ENCODE measurements around the gene LIME1.
"Not testable (repeated sequence)": the region's sequence is repeated elsewhere in the genome, so short reads cannot be mapped to it uniquely, and the experiment has no call there.

The LIME1 gene

DNA sequence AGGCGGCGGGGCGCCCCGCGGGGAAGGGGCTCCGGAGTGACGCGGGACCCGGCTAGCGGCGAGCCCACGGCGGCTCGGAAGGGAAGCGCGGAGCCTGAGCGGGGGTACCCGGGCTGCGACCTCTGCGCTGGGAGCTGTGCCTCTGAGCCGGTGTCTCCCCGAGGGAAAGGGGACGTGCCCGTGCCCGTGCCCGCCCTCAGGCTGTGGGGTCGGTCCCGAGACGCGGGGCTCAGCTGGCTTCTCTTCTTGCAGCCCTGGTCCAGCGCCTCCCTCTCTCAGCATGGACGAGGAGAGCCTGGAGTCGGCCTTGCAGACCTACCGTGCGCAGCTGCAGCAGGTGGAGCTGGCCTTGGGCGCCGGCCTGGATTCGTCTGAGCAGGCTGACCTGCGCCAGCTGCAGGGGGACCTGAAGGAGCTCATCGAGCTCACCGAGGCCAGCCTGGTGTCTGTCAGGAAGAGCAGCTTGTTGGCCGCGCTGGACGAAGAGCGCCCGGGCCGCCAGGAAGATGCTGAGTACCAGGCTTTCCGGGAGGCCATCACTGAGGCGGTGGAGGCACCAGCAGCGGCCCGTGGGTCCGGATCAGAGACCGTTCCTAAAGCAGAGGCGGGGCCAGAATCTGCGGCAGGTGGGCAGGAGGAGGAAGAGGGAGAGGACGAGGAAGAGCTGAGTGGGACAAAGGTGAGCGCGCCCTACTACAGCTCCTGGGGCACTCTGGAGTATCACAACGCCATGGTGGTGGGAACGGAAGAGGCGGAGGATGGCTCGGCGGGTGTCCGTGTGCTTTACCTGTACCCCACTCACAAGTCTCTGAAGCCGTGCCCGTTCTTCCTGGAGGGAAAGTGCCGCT, 27.9 kb upstream of the LIME1 start:
- DNase-seq: peak in 1 of 2 experiments; percentile 49

GRCh38 chr20:63709149-63709527, 27.3 kb upstream of the LIME1 start:
- no peak for DNase-seq

DNA sequence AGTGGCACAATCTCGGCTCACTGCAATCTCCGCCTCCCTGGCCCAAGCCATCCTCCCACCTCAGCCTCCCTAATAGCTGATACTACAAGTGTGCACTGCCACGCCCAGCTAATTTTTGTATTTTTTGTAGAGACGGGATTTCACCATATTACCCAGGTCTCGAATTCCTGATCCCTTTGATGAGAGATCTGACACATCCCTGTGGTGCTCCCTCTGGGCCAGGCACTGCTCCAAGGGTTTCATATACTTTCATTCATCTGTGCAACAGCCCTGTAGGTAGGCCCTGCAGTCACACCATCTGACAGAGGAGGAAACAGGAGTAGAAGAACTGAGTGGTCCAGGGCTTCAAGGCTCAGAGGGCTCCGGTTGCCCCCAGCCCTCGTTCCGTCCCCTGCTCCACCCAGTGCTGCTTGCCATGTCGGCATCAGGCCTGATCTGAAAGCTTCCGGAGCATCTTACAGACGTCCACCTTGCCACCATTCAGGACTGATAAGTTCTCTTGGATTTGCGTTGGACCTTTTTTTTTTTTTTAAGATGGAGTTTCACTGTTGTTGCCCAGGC, 25.3 kb upstream of the LIME1 start:
- DNase-seq: no peak

GRCh38 chr20:63712191-63712590, 24.3 kb upstream of the LIME1 start:
- no peak for DNase-seq

- no peak for DNase-seq
These were observed 21.6 kb upstream of the LIME1 start for GRCh38 chr20:63714858-63715257.

DNA sequence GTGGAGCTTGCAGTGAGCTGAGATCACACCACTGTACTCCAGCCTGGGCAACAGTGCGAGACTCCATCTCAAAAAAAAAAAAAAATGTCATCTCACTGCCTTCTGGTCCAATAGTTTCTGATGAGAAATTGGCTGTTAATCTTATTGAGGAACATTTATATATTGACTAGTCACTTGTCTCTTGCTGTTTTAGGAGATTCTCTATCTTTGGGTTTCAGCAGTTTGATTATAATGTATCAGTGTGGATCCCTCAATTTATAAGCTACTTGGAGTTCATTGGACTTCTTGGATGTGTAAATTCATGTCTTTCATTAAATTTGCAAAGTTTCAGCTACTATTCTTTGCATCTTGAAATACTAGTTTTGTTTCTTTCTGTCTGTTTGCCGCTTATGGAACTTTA, 17.5 kb upstream of the LIME1 start:
- DNase-seq: no peak

- not testable (repeated sequence) for DNase-seq
These were observed 13.4 kb upstream of the LIME1 start for GRCh38 chr20:63722967-63723622.

DNA sequence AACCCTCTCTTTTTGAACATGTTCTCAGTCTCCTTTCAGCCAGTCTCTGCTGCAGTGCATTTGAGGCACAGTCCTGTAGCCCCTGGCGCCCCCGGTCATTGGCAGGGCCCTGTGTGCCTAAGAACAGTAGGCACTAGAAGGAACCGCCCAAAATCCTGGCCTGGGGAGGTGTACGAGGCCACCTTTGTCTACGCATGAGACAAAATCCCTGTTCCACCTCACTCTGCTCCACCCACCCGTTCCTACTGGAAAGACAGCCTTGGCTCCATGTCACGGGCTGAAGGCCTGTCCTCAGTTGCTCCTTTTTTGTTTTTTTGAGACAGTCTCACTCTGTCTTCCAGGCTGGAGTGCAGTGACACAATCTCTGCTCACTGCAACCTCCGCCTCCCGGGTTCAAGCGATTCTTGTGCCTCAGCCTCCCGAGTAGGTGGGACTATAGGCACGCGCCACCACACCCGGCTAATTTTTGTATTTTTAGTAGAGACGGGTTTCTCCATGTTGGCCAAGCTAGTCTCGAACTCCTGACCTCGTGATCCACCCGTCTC, 6.2 kb upstream of the LIME1 start:
- DNase-seq: not testable (repeated sequence)

GRCh38 chr20:63731410-63731809, 5.1 kb upstream of the LIME1 start:
- no peak for DNase-seq

DNA sequence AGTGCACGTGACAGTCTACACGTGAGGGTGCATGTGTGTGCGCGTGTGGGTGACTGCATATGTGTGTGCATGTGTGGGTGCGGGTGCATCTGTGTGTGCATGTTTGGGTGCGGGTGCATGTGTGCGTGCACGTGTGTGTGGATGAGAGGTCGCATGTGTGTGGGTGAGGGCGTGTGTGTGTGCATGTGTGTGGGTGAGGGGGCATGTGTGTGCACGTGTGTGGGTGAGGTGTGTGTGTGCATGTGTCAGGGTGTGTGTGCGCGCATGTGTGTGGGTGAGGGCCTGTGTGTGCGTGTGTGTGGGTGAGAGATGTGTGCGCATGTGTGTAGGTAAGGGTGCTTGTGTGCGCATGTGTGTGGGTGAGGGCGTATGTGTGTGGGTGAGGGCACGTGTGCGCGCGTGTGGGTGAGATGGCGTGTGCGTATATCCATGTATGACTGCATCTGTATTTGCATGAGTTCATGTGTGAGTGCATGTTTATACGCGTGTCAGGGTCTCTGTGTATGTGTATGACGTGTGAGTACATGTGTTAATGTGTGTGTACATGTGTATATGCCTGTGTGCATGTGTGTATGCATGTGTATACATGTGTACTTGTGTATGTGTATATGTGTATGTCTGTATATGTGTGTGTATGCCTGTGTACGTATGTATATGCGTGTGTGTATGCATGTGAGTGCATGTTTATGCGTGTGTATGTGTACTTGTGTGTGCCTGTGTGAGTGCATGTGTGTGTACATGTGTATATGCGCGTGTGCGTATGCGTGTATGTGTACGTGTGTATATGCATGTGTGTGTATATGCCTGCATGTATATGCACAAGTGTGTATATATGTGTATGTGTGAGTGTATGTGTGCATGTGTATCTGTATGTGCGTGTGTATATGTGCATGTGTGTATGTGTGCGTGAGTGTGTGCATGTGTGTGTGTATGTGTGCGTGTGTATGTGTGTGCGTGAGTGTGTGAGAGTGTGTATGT, 4.1 kb upstream of the LIME1 start:
- DNase-seq: no peak

DNA sequence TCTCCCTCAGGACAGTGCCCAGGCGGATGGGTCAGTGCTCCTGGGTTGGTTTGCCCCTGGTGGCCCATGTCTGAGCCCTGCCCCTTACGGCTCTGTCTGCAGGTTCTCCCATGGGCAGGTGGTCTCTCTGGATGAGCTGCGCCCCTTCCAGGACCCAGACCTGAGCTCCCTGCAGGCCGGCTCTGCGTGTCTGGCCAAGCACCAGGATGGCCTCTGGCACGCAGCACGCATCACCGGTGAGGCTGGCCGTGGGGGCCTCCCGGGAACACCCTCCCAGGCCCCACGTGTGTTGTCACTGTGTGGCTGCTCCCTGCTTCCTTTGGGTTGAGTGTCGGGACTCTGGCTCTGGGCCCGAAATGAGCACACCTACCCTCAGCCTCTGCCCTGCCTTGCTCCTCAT, 3.3 kb upstream of the LIME1 start:
- no peak for DNase-seq

DNA sequence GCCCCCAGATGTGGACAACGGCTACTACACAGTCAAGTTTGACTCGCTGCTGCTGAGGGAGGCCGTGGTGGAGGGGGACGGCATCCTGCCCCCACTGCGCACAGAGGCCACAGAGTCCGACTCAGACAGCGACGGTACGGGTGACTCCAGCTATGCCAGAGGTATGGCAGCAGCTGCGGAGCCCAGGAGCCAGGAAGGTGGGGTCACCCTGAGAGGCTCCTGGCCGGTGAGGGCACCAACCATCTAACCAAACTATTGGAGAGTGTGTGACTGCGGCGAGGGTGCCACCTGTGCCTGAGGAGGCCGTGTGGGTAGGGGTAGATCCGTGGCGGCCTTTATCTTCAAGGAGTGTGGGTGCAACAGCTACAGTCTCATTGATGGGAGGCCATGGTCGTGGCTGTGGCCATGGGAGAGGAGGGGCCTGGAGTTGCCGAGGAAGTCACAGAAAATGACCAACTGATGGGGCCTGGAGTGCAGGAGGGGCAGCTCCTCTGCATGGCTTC, 2.8 kb upstream of the LIME1 start:
- DNase-seq: no peak

- no peak for DNase-seq
These were observed 2.1 kb upstream of the LIME1 start for GRCh38 chr20:63734111-63734945.

DNA sequence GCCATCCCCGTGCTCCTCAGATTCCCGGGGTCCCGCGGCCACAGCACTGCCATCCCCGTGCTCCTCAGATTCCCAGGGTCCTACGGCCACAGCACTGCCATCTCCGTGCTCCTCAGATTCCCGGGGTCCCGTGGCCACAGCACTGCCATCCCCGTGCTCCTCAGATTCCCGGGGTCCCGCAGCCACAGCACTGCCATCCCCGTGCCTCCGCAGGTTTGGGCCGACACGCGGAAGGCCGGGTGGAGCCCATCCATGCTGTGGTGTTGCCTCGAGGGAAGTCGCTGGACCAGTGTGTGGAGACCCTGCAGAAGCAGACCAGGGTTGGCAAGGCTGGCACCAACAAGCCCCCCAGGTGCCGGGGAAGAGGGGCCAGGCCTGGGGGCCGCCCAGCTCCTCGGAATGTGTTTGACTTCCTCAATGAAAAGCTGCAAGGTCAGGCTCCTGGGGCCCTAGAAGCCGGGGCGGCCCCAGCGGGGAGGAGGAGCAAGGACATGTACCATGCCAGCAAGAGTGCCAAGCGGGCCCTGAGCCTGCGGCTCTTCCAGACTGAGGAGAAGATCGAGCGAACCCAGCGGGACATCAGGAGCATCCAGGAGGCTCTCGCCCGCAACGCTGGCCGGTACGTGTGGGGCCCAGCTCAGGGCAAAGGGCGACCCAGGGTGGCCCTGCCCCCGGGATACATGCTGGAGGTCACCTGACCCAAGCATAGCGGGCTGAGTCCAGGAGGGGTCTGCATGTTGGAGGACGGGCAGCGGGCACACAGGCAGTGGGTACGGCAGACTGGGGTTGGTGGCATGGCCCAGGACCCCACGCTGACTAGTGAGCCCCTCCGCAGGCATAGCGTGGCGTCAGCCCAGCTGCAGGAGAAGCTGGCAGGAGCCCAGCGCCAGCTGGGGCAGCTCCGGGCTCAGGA, 1.3 kb upstream of the LIME1 start:
- no peak for DNase-seq

- DNase-seq: no peak
These were observed 630 bp downstream of the LIME1 start for GRCh38 chr20:63736893-63737694.

GRCh38 chr20:63737695-63737944, 1.2 kb downstream of the LIME1 start:
- DNase-seq: no peak

DNA sequence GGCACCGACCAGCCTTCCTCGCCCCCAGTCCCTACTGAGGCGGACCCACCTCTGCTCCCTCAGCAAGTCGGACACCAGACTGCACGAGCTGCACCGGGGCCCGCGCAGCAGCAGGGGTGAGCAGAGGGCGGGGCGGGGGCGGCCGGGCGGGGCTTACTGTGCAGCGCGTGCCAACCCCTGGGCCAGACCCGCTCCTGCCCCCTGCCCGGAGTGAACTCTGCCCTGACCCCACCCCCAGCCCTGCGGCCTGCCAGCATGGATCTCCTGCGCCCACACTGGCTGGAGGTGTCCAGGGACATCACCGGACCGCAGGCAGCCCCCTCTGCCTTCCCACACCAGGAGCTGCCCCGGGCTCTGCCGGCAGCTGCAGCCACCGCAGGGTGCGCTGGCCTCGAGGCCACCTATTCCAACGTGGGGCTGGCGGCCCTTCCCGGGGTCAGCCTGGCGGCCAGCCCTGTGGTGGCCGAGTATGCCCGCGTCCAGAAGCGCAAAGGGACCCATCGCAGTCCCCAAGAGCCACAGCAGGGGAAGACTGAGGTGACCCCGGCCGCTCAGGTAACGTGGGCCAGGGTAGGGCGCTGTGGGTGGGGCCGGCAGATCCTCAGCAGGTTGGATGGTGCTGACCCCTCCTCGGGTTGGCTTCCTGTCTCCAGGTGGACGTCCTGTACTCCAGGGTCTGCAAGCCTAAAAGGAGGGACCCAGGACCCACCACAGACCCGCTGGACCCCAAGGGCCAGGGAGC, 1.7 kb downstream of the LIME1 start:
- no peak for DNase-seq

- DNase-seq: peak in 1 of 2 experiments; percentile 37
These were observed 2.2 kb downstream of the LIME1 start for GRCh38 chr20:63738687-63739129.

All from SHP77 (cell line).